ENCODE results near the gene GALNT9. TPM values are rescaled to one million over a fixed set of nuclear protein-coding genes. Genes with fewer than 3 reads are reported as not detected.

Gene GALNT9
- total RNA-seq, 1 experiment from 2014 or later: not detected

- in situ Hi-C loops (cut with HindIII; ENCODE audit: low pct_unique_long_range_greater_than_20kb, low sequenced_read_pairs): no loop called here
- DNase-seq (ENCODE audit: low read depth, low spot score): no peak
Measured at GRCh38 chr12:132172619-132173018, 156.8 kb downstream of the GALNT9 start.

DNA sequence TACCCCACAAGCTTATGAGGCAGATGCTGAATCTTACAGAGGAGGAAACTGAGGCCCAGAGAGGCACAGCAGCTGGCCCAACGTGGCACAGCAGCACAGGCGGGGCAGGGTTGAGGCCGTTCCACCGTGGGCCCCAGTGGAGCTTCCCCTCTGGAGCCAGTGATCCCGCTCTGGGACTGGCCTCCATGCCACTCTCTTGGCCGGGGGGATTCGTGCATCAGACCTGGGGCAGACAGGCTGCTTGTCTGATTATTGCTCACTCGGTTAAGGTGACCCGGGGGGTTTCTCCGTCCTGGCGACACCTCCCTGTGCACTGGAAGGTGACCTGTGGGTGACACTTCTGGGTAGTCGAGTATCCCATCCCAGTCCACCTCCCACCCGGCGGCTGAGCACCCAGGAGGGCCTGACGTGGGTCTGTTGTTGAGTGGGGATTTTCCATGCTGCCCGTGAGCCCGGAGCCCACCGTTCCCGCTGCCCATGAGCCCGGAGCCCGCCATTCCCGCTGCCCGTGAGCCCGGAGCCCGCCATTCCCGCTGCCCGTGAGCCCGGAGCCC is 157.3 kb downstream of the GALNT9 start:
- in situ Hi-C loops (cut with HindIII; ENCODE audit: low pct_unique_long_range_greater_than_20kb, low sequenced_read_pairs): no loop called here
- no peak for DNase-seq (ENCODE audit: low read depth, low spot score)

DNA sequence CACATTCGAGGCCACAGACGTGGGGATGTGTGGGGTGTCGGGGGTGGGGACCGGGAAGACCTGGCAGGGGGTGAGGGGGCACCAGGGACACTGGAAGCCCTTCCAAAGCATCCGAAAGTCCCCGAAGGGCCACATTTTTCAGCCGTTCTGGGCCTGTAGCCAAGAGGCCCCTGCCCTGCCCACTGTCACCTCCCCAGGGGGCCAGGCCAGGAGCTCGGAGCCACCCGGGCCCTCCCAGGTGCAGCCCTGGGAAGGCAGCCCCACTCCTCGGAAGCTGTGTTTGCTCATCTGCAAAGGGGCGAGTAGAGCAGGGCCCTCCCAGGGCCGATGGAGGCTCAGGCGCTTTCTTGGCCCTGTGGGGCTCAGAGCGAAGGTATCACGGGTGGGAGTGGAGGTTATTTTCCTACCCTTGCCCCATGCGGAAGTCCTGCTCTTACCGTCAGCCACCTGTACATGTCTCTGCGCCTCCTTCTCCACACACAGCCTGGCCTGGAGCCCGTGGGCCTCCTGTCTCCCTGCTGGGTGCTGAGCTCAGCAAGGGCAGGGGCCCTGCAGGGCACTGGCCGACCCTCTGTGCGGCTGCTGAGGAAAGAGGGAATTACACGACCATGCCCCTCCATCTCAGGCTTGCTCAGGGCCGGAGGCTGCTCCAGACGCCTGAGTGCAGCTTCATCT is 158.0 kb downstream of the GALNT9 start:
- in situ Hi-C loops (cut with HindIII; ENCODE audit: low pct_unique_long_range_greater_than_20kb, low sequenced_read_pairs): no loop called here
- no peak for DNase-seq (ENCODE audit: low read depth, low spot score)

GRCh38 chr12:132170637-132171292 is 158.6 kb downstream of the GALNT9 start:
- in situ Hi-C loops (cut with HindIII; ENCODE audit: low pct_unique_long_range_greater_than_20kb, low sequenced_read_pairs): no loop called here
- no peak for DNase-seq (ENCODE audit: low read depth, low spot score)

DNA sequence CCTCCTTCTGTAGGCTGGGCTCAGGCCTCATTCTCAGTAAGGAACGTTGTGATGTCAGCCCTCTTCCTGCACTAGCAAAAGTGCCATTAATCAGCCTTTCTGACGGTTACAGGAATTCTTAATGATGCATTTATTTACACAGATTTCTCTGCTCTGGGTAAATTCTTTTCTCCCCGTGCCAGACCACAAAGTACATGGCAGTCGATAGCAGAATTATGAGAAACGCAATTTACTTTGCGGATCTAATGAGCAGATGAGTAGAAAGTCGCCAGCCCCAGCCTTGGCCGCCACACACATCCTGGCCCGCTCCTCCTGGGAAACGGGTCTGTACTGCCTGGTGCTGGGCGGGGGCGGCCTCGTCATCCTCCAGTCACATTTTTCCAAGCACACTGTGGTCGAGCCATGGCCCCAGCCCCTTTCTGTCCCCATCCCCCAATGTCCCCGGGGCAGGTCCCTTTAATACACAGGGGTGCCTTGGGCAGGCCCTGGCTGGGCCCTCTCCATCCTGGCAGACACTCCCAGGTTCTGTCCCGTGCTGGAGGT is 159.2 kb downstream of the GALNT9 start:
- in situ Hi-C loops (cut with HindIII; ENCODE audit: low pct_unique_long_range_greater_than_20kb, low sequenced_read_pairs): no loop called here
- DNase-seq (ENCODE audit: low read depth, low spot score): no peak

- in situ Hi-C loops (cut with HindIII; ENCODE audit: low pct_unique_long_range_greater_than_20kb, low sequenced_read_pairs): no loop called here
- no peak for DNase-seq (ENCODE audit: low read depth, low spot score)
Measured at GRCh38 chr12:132169376-132169775, 160.0 kb downstream of the GALNT9 start.

DNA sequence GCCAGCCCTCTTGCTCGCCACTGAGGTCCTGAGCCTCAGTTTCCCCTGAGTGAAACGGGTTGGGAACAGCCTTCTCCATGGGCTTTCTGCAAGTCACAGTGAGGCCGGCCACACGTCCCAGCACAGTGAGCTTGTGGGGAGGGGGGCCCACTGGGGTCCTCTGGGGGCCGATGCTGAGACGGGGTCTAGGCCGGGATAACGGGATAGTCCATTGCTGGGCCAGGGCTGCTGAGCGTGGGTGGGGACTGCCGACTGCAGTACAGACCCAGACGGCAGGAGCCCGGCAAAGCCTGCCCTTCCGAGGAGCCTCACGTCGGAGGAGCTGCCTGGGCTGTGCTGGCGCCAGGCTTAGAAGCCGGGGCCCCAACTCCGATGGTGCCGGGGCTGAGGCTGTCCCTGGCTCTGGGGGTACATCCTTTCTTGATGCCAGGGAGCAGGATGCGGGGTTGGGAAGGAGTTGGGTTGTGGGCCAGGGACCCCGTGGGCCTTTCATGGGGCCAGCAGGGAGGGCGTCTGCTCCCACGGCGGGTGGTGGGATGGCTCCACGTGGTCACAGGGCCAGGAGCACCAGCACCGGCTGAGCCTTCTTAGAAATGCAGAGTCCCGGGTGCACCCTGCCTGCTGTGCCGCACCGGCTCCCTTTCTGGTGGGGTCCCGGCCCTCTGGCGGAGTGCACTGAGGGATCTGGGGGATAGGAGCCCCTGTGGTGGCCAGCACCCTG is 160.9 kb downstream of the GALNT9 start:
- in situ Hi-C loops (cut with HindIII; ENCODE audit: low pct_unique_long_range_greater_than_20kb, low sequenced_read_pairs): no loop called here
- no peak for DNase-seq (ENCODE audit: low read depth, low spot score)

DNA sequence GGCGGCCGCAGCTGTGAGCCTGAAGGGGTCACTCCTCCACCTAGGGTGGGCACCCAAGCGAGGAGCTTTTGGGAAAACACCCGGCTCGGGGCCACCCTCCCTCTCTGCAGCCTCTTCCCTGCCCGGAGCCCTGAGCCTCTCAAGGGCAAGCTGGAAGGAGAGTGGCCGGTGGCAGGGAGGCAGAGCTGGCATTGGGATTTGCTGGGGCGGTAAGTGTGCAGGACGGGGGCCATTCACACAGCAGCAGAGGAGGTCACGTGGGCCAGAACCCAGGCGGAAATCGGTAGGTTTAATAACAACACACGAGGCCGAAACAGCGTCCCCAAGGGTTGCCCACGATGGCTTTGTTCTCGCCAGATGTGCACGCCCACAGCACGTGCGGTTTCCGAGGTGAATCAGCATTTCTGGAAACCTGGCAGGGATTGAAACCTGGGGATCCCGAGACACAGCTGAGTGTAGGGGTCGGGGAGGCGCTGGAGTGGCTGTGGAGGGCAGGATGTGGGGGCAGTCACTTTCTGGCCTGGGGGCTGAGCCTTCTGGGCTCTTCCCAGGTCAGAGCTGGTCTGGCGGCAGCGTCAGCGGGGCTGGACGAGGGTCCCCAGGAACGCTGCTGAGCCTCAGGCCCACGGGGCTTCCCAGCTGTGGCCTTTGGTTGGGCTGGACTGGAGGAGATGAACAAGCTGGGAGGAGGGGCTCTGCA is 161.6 kb downstream of the GALNT9 start:
- no peak for DNase-seq (ENCODE audit: low read depth, low spot score)
- in situ Hi-C loops (cut with HindIII; ENCODE audit: low pct_unique_long_range_greater_than_20kb, low sequenced_read_pairs): no loop called here

GRCh38 chr12:132166801-132167591 is 162.4 kb downstream of the GALNT9 start:
- in situ Hi-C loops (cut with HindIII; ENCODE audit: low pct_unique_long_range_greater_than_20kb, low sequenced_read_pairs): no loop called here
- DNase-seq (ENCODE audit: low read depth, low spot score): no peak

- DNase-seq (ENCODE audit: low read depth, low spot score): no peak
- in situ Hi-C loops (cut with HindIII; ENCODE audit: low pct_unique_long_range_greater_than_20kb, low sequenced_read_pairs): no loop called here
Measured at GRCh38 chr12:132166093-132166492, 163.3 kb downstream of the GALNT9 start.

GRCh38 chr12:132165584-132165983 is 163.8 kb downstream of the GALNT9 start:
- no peak for DNase-seq (ENCODE audit: low read depth, low spot score)
- in situ Hi-C loops (cut with HindIII; ENCODE audit: low pct_unique_long_range_greater_than_20kb, low sequenced_read_pairs): no loop called here

DNA sequence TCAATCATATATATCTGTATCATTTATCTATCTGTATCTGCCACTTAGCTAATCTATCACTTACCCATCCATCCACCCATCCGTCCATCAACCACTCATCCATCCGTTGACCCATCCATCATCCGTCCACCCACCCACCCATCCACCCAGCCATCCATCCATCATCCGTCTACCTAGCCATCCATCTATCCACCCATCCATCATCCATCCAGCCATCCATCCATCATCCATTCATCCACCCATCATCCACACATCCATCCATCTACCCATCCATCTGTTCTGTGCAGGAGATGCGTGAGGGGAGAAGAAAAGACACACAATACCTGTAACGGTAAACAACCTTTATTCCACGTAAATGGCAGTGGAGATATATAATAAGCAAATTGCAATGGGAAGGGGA is 165.0 kb downstream of the GALNT9 start:
- no peak for DNase-seq (ENCODE audit: low read depth, low spot score)
- in situ Hi-C loops (cut with HindIII; ENCODE audit: low pct_unique_long_range_greater_than_20kb, low sequenced_read_pairs): no loop called here

DNA sequence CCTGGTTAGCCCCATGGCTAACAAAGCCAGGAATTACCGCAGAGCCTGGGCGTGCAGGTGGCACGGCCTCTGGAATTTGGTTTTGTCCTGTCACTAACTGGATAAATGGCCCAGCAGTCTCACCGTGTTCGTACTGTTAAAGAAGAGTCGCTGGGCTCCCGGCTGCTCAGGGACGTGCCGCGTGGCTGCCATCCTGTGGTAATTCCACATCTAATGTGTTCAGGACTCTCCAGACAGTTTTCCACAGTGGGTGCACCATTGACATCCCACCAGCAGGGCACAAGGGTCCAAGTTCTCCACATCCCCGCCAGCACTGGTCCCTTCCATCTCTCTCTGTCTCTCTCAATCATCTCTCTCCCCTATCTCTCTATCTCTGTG is 165.5 kb downstream of the GALNT9 start:
- in situ Hi-C loops (cut with HindIII; ENCODE audit: low pct_unique_long_range_greater_than_20kb, low sequenced_read_pairs): no loop called here
- peak; percentile 19 for DNase-seq (ENCODE audit: low read depth, low spot score)

DNA sequence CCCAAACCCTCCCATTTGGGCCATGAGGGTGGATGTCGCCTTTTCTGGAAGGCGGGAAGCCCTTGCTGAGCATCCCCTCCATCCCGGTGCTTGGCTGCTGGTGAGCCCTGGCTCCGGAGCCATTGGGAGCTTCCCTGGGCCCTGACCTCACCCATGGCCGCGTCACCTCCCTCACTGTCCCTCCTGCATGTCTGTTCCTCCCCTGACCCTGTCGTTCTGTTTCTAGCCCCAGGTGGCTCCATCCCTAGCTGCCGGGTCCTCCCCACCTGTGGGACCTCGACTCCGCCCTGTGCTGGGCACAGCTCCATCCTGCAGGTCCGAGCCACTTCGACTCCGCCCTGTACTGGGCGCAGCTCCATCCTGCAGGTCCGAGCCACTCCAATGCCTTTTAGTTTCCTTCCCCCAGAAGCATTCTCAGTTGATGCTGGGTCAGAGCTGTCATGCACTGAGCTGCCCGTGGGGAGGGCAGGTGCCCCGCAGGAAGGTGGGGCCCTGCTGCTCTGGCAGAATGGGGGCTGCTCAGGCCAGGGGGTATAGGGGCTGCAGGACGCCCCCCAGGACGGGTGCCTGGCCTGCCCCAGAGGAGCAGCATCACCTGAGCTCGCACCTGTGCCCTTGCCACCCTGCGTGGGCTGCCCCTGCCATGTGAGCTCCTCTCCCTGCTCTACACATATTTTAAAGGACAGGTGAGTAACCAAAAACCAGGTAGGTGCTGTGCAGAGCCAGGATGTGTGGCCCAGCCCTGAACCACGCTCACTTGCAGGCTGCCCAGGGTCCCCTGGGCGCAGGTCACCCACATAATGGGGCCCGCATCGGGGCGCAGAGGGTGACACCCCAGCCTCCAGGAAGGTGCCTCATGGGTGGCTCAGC is 166.1 kb downstream of the GALNT9 start:
- in situ Hi-C loops (cut with HindIII; ENCODE audit: low pct_unique_long_range_greater_than_20kb, low sequenced_read_pairs): no loop called here
- no peak for DNase-seq (ENCODE audit: low read depth, low spot score)

- no peak for DNase-seq (ENCODE audit: low read depth, low spot score)
- in situ Hi-C loops (cut with HindIII; ENCODE audit: low pct_unique_long_range_greater_than_20kb, low sequenced_read_pairs): no loop called here
Measured at GRCh38 chr12:132162508-132163031, 166.8 kb downstream of the GALNT9 start.

All from SK-MEL-5 (cell line).